IPS-NIHi7 (cell line): Measurements from ENCODE around the gene HK1.

Experiments used
- DNase-seq: peaks from one replicate; pipeline ENCODE4 v3.0.0; 2012; ENCODE audit warnings: mixed read lengths; ENCODE audit errors: extremely low spot score

HK1 gene

DNA sequence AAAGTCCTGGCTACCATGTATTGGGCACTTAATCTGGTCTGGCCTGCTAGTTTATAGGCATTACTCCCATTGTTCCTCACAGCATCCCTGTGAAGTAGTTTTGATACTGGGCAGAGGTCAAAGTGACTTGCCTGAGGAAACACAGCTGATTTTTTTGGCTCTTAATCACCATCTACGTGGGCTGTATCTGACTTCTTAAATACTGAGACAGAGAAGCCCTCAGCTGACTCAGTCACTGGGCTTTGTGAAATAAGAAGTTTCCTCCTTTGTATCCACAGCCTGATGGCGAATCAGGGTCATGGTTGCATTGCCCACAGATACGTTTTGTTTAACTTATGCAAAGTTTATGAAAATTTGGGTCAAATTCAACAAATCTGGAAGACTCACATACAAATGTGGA lies 125.2 kb downstream of the HK1 start:
- DNase-seq, result no peak

DNA sequence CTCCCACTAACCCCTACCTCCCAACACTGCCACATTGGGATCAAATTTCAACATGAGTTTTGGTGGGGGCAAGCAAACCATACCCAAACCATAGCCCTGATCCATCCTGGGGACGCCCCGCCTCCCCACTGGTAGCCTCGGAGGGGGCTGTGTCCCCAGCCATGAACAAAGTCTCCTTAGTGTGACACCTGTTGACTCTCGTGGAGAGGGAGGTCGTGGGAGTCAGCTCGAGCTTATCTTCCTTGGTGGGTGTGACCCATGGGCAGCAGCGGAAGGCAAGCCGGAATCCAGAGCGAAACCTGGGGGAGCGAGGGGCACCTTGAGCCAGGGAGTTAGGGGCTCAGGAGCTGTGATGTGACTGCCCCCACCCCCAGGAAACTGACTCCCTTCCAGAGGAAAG lies 126.5 kb downstream of the HK1 start:
- no peak for DNase-seq

DNA sequence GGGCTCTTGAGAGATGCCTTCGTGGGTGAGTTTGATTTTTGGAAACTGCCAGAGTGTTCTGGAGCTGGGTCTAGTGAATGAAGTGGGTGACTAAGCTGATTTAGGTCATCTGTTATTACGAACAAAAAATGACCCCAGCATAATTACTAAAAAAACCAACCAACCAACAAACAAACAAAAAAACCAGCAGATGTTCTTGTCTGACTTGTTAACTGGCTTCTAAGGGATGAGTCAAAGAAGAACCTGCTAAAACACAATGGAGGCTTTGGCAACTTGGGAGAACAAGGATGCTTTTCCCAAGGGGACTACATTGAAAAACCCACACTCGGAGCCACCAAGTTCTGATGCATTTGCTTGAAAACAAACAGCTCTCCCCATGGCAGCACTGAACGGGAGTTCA lies 126.9 kb downstream of the HK1 start:
- DNase-seq, result no peak

DNA sequence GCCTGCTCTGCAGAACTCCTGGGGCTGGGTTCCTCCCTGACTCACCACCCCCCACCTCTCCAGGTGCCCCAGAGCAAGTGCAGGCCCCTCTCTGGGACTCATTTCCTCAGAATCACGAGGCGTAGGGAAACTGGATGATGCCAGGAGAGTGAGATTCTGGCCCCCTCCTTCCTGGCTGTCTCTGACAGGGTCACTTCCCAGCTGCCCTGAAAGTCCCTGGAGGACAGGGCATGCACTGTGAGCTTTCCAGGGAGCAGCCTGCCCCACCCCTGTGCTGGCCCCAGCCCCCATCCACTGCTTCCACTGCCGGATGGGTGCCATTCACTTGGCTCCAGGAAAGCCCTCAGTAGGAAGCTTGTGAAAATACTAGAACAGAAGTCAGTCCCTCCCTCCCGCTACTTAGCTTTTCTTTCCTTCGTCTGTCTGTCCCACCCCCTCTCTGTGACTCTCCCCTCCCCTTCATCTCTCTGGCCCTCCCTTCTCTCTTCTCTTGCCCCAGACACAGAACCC lies 128.1 kb downstream of the HK1 start:
- no peak for DNase-seq

DNA sequence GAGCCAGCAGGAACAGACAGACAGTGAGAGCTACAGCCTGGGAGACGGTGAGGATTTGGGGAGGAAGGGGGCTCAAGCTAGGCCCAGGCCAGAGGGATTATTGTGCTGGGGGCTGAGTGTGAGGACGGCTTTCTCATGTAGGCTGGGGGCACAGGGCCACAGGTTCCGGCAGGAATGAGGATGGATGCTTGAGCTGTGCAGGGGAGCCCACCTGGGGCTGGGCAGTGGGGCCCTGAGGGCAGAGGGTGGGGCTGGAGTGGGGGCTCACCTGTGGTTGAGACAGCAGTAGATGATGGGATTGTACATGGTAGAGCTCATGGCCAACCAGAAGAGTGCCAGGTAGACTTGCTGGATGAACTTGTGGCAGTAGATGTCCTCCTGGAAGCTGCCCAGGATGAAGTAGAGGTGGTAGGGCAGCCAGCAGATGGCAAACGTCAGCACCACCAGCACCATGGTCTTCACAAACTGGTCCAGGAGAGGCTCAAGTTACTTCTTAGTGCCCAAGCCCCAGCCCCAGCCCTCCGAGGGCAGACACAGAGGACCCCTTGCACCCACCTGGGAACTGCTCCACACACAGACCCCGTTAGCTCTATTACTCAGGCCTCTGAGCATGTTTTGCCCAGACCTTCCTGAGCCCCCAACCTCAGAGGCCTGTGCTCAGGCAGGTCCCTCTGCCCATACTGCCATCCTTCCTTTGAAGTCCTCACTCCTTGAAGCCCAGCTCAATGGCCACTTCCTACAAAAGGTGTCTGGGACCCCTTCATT lies 128.7 kb downstream of the HK1 start:
- no peak for DNase-seq

DNA sequence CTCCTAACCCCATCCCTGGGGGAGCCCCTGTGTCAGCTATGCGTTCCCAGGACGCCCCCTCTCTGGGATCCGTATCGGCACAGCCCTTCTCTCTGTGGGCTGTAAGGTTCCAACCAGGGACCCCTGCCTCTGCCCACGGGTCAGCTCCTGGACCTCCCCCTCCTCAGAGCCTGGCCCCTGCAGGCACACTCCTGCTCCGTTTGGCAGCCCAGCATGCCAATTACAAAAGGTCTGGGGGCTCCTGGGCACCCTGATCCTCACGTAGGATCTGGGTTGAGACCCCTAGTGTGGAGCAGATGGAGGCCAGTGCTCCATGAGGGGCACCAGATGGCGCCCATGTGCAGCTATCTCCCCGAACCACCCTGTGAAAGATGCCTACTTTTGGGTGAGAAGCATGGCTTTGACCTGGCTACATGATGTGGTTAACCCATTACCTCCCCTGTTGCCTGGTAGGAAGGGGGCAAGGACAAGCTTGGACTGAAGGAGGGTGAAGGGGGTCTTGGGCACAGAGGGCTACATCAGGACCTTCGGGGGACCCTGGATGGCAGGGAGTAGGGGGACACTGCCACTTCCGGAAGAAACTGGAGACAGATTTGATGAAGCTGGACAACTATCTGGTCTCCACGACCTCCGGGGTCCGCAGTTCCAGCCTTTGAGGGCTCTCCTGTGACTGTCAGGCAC lies 129.5 kb downstream of the HK1 start:
- DNase-seq, result peak; percentile 53

DNA sequence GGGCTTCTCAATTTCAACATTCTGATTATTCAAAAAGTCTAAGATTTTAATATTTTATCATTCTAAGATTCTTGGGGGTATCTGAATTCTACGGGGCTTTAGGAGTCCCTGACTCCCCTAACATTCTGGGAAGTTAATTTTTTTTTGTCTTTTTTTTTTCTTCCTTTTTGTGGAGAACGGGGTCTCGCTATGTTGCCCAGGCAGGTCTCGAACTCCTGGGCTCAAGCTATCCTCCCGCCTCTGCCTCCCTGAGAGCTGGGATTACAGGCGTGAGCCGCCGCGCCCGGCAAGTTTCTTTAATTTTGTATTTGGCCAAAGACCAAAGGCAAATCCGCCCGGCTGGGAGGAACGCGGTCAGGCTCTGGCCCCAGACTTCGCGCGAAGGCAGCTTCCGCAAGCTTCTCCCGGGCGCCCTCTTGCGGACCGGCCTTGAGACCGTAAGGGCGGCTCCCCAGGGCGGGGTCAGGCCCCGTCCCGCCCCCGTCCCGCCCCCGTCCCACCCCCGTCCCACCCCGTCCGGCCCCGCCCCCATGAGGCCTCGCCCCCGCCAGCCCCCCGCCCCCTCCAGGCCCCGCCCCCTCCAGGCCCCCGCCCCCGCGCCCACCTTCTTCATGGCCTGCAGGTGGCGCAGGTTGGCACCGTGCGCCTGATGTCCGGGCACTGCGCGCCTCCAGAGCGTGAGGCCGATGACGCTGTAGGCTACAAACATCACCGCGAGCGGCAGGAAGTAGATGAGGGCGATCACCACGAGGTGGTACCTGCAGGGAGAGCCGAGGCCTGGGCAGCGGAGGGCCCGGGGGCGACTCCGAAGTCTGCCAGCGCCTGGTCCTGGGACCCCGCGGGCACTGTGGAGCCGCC lies 130.3 kb downstream of the HK1 start:
- DNase-seq, result peak; percentile 95

DNA sequence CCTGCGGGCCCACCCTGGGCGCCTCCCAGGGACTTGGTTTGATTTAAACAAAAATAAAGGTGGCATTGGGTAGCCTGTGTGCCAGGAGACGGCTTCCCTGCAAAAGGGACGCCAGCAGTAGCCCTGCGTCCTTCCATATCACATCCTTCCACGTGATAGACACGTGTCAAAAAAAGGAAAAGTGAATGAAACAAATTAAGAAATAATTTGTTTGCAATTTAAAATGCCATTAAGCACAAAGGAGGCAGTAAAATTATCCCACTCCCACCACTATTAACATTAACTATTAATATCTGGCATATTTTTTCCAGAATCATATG lies 130.8 kb downstream of the HK1 start:
- no peak for DNase-seq

DNA sequence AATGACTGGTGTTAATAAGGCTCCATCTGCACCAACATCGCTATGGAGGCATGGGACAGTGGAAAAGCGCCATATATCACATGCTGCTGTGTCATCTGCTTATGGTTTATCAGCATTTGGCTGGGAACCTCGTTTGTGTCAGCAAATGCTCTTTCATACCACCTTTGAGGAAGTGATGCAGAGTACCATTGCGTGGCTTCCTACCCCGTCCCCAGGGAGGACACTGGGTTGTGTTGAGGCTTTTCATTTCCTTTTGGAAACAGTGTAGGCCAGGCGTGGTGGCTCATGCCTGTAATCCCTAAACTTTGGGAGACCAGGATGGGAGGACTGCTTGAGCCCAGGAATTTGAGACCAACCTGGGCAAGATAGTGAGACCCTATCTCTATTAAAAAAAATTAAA lies 131.7 kb downstream of the HK1 start:
- no peak for DNase-seq

DNA sequence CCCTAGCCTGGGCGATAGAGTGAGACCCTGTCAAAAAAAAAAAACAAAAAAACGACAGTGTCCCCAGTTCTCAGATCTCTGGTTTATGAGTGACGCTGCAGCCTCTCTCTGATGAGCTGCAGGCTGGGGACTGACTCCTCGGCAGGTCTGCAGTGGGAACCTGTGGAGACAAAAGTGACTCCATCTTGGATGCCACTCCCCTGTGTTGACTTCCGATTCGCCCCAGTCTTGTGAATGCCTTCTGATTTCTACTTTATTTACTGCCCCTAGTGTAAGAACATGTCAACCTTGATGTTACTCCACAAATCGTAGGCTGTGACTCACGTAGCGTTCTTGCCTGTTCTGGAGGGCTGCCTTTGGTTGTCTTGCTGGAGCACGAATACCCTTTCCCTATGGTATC lies 132.2 kb downstream of the HK1 start:
- DNase-seq, result no peak

DNA sequence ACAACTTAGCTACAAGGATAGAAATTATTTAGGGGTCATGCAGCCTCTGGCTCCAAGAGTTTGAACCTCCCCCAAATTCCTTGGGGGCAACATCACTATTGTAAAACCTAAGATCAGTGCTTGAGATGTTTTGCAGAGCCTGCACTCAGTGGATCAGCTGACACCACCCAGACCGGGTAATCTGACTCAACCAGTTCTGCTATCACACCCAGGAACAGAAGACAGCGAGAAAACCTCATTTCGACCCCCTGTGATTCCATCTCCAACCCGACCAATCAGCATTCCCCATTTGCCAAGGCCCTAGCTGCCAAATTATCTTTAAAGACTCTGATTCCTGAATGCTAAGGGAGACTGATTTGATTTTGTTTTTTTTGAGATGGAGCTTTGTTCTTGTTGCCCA lies 133.2 kb downstream of the HK1 start:
- no peak for DNase-seq

DNA sequence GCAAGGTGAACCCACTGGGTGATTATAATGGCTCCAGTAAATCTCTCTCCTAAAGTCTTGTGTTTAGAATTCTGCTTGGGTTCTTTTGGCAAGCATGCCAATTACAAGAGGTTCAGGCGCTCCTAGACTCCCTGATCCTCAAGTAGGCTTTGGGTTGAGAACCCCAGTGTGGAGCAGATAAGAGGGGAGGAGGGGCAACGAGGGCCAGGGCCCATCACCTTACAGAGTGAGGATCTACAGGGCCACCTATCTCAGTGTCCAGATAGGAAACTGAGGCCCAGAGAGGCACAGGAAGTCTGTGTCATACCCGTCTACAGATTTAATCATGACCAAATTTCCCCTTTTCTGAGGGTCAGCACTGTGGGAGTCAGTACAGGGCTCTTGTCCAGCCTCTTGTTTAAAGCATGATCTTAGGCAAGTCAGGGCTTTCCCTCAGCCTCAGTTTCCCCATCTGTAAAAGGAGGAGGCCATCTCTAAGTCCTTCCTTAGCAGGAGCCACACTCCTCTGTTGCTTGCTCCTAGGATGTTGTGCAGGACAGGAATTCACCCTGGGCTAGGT lies 134.0 kb downstream of the HK1 start:
- DNase-seq, result no peak

DNA sequence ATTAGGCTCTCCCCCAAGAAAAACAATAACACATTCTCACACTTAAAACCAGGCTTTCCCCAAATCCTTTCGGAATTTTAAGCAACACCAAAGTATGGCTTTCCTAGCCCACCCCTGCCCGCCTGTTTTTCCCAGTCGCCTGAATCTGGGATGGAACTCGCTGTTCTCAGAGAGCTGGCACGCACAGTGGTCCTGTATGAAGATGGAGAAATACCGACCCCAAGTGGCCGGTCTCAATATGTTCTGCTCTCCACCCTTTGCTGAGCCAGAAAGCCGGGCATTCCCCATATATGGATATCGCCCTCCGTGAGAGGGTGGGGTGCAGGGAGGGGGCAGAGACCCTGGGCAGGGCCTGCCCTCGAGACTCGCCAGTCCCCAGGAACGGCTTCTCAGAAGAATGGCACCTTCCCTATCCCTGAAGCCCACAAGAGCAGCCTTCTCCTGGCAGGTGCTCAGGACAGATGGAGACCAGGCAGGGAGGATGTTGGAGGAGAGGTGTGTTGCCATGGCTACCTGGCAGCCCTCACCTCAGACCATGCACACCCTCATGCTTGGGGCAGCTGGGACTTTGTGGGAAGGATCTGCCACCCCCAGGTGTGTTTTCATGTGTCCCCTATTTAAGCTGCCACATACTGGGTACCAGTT lies 135.0 kb downstream of the HK1 start:
- DNase-seq, result peak; percentile 82

DNA sequence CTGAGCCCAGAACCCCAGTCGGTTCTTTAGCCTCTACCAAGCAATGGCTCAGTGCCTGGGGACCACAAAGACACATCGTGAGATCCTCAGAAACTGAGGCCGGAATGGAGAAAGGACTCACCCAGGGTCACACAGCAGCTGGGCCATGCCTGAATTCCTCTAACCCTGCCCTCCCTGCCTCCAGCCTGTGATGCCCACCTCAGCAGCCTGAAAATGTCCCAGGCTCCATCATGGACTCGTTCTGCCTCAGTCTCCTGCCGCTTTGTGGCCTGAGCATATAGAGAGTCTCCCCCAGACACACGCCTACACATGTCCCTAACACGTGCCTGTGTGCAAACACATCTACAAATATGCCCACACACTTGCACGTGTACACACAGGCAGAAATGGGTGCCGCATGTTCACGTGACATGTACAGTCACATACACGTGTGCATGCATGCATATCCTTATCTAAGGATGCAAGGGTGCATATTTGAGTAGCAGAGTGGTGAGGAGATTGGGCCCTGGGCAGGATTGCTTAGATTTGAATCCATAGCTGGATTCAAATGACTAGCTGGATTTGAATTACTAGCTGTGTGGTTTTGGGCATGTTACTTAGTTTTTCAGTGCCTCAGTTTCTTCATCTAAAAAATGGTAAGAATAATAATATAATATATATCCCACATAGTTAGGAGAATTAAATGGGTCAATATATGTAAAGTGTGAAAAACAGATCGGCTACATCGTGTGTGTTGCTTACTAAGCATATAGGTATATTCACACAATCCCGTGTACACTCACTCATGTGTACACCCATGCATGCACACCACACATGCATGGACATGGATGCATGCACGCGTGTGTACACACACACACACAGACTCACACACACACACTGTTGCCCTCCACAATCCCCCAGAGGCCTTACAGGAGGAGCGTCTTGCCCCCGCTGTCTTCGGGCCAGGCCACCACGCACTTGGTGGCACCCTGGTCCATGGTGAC lies 136.0 kb downstream of the HK1 start:
- no peak for DNase-seq

DNA sequence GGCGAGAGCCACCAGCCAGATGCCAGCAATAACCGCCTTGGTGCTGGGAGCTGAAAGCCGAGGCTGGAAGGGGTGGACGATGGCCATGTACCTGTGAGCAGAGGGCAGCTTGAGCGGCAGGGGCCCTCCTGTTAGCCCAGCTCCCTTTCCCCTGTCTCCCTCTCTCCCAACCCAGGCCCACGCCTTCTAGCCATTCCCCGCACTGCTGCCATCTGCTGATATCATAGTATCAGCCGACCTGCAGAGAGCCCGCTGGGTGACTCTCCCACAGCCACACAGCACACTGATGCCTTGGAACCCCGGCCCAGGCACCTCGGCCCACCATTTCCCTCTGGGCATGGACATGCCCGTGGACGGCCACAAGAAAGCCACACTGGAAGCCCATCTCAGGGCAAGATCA lies 136.8 kb downstream of the HK1 start:
- DNase-seq, result no peak

DNA sequence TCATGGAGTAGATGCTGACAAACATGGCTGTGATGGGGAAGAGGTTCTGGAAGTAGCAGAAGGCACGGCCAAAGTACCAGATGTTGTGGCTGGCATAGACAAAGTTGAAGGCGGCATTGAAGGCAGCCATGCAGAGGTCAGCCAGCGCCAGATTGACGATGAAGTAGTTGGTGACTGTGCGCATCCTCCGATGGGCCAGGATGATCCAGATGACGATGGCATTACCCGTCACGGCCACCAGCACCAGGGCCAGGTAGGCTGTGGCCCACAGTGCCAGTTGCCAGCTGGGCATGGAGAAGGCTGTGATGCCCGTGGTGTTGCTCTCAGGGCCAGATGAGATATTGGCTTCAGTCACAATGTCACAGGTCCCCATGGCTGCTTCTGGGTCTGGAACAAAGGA lies 137.7 kb downstream of the HK1 start:
- no peak for DNase-seq

DNA sequence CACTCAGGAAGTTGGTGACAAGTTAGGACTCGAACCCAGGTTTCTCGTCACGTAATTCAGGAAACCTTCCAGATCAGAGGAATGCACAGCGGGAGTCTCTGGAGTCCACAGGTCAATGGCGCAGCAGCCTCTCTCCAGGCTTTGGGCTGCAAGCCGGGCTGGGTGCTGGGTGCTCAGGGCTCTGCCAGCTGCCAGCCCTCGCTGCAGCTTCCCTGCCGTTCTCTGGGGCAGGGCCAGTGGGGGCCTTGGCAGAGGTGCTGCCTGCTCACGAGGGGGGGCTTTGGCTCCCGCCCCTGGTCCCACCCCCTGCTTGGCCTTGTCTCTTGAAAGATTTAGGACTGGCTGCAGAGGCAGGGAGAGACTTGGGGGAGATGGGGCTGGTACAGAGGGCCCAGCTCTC lies 138.4 kb downstream of the HK1 start, which contains the start of gene TACR2:
Gene TACR2 (minus strand): TSS at position 224 of the 400 bp plus-strand sequence. CDS start 595 bp downstream, outside the sequence.
- DNase-seq, result no peak

DNA sequence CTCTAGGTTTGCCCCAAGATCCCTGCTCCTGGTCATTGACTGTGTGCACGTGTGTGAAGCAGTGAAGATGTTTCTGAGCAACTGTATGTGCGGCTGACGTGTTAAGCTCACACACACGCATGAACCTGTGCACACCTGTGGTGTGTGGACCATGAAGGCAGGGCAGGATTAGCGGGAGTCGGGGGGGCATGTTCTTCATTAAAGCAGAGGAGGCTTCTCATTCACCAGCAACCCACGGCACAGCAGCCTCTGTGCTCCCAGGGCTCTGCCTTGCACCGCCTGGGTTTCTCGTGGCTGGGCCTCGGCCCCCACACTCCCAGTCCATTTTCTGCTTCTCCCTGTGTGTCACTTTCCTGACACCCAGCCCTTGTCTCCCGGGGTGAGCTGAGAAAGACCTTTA lies 139.2 kb downstream of the HK1 start:
- no peak for DNase-seq

DNA sequence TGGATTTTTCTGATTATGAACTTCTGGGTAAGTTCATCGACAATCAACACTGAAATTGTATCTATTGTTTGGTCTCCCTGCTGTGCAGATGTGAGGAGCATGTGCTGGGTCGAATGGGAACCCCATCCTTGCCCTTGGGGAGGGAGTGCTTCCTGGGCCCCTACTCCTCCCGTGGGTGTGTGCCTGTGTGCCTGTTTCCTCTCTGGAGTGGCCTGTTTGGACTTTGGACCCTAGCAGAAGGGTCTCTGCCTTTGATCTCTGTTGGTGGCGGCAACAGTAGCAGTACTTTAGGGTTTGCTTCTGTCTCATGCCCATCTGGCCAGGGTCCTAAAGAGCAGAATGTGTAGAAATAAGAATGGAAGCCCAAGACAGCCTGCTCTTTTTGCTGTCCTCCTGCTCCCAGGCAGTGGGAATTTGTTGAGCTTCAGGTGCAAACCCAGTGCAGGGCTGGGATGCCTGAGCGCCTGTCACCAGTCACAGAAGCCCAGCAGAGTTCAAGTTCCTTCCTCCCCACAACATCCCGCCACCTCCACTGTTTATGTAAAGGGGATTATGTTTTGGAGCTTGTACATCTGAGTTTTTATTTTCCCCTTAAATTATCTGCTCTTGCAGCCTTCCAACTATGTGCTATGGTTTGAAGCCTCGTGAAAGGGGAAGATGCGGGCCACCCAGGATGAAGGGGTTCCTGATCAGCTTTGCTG lies 139.9 kb downstream of the HK1 start:
- no peak for DNase-seq
